Liver (tissue), 9 donors: ENCODE data around the gene CAPN7. TPM values are rescaled to one million over a fixed set of nuclear protein-coding genes. Genes with fewer than 3 reads are reported as not detected.
A peak's percentile ranks its signal among the peaks of the same experiment; 100 is the strongest.

Experiments
- DNase-seq: peaks from one replicate; pipeline ENCODE4 v3.0.0-alpha.2; 2017; ENCODE audit warnings: low spot score
- H3K27ac ChIP-seq, 2 donors: one replicate each; pipeline ENCODE4 v1.7.0; 2013; ENCODE audit warnings: inconsistent platforms in 2 of 2, low read length in 2 of 2, control low read depth in 1 of 2, low read depth in 1 of 2, mild to moderate bottlenecking in 1 of 2
- H3K27me3 ChIP-seq, 4 donors: one replicate each; pipeline versions ENCODE4 v1.6.1 to v1.7.0; 2013; ENCODE audit warnings: low read length in 3 of 4, inconsistent platforms in 1 of 4, mild to moderate bottlenecking in 1 of 4, moderate library complexity in 1 of 4; ENCODE audit not compliant: control insufficient read depth in 4 of 4, insufficient read depth in 4 of 4
- H3K36me3 ChIP-seq, 4 donors: one replicate each; pipeline versions ENCODE4 v1.6.1 to v1.7.0; 2013; ENCODE audit warnings: low read length in 3 of 4, mild to moderate bottlenecking in 3 of 4, low read depth in 1 of 4, moderate library complexity in 1 of 4; ENCODE audit not compliant: control insufficient read depth in 4 of 4, insufficient read depth in 3 of 4
- H3K4me1 ChIP-seq, 4 donors: one replicate each; pipeline versions ENCODE4 v1.6.1 to v1.7.0; 2013; ENCODE audit warnings: low read length in 3 of 4, mild to moderate bottlenecking in 3 of 4, moderate library complexity in 1 of 4; ENCODE audit not compliant: control insufficient read depth in 4 of 4, insufficient read depth in 4 of 4
- H3K4me3 ChIP-seq, 3 donors: one replicate each; pipeline versions ENCODE4 v1.6.1 to v1.7.0; 2013; ENCODE audit warnings: low read length in 3 of 3, control low read depth in 1 of 3, low read depth in 1 of 3, mild to moderate bottlenecking in 1 of 3
- H3K9ac ChIP-seq, 2 donors: one replicate each; pipeline ENCODE4 v1.7.0; 2013; ENCODE audit warnings: low read length in 2 of 2, mild to moderate bottlenecking in 2 of 2, moderate library complexity in 2 of 2, control low read depth in 1 of 2, low read depth in 1 of 2
- H3K9me3 ChIP-seq, 4 donors: one replicate each; pipeline versions ENCODE4 v1.6.1 to v1.7.0; 2013; ENCODE audit warnings: low read length in 3 of 4; ENCODE audit not compliant: control insufficient read depth in 4 of 4
- EGR1 ChIP-seq, 2 donors: IDR thresholded peaks; 2 replicates each; pipeline ENCODE4 v1.6.1; 2016 to 2018; ENCODE audit warnings: antibody characterized with exemption in 2 of 2, low read depth in 2 of 2
- FOXA1 ChIP-seq: IDR thresholded peaks from 2 replicates; pipeline ENCODE4 v1.6.1; 2016; ENCODE audit warnings: antibody characterized with exemption
- FOXA2 ChIP-seq: IDR thresholded peaks from 2 replicates; pipeline ENCODE4 v1.6.1; 2016; ENCODE audit warnings: antibody characterized with exemption
- GABPA ChIP-seq, 2 donors: IDR thresholded peaks in 1 of 2; conservative IDR thresholded peaks in 1 of 2; 2 replicates each; pipeline ENCODE4 v1.6.1; 2016; ENCODE audit warnings: antibody characterized with exemption in 2 of 2, mild to moderate bottlenecking in 1 of 2, moderate library complexity in 1 of 2
- HNF4A ChIP-seq, 2 donors: conservative IDR thresholded peaks; 2 replicates each; pipeline ENCODE4 v1.6.1; 2016; ENCODE audit warnings: antibody characterized with exemption in 2 of 2, mild to moderate bottlenecking in 2 of 2
- HNF4G ChIP-seq: IDR thresholded peaks from 2 replicates; pipeline ENCODE4 v1.6.1; 2016; ENCODE audit warnings: antibody characterized with exemption
- JUND ChIP-seq, 2 donors: IDR thresholded peaks; 2 replicates each; pipeline ENCODE4 v1.6.1; 2016; ENCODE audit warnings: antibody characterized with exemption in 2 of 2
- MAX ChIP-seq: IDR thresholded peaks from 2 replicates; pipeline ENCODE4 v1.6.1; 2016; ENCODE audit warnings: antibody characterized with exemption
- NR2F2 ChIP-seq: IDR thresholded peaks from 2 replicates; pipeline ENCODE4 v1.6.1; 2016; ENCODE audit warnings: antibody characterized with exemption
- RAD21 ChIP-seq, 2 donors: IDR thresholded peaks; 2 replicates each; pipeline ENCODE4 v1.6.1; 2016; ENCODE audit warnings: antibody characterized with exemption in 2 of 2, mild to moderate bottlenecking in 2 of 2
- REST ChIP-seq: IDR thresholded peaks from 2 replicates; pipeline ENCODE4 v1.6.1; 2016; ENCODE audit warnings: antibody characterized with exemption, mild to moderate bottlenecking
- RXRA ChIP-seq, 2 donors: IDR thresholded peaks; 2 replicates each; pipeline ENCODE4 v1.6.1; 2017 to 2018; ENCODE audit warnings: antibody characterized with exemption in 2 of 2, mild to moderate bottlenecking in 1 of 2
- SP1 ChIP-seq: IDR thresholded peaks from 2 replicates; pipeline ENCODE4 v1.6.1; 2018; ENCODE audit warnings: antibody characterized with exemption, mild to moderate bottlenecking
- TAF1 ChIP-seq: conservative IDR thresholded peaks from 2 replicates; pipeline ENCODE4 v1.6.1; 2016; ENCODE audit warnings: antibody characterized with exemption, mild to moderate bottlenecking
- YY1 ChIP-seq: IDR thresholded peaks from 2 replicates; pipeline ENCODE4 v1.6.1; 2016; ENCODE audit warnings: antibody characterized with exemption, mild to moderate bottlenecking
- ZBTB33 ChIP-seq: IDR thresholded peaks from 2 replicates; pipeline ENCODE4 v1.6.1; 2016; ENCODE audit warnings: antibody characterized with exemption
- WGBS: extraction: QIAGEN DNeasy Blood & Tissue Kit; methylation state at CpG from one replicate; pipeline ENCODE4 v1.1.7; 2013; 5-methylcytosine and 5-hydroxymethylcytosine counted together
- polyA plus RNA-seq, 2 donors: library from polyadenylated mRNA; stranded (reverse) in 1 of 2; unstranded in 1 of 2; fragments of 200-250 nt in 1 of 2; fragments of >200 nt in 1 of 2; fragmentation: Nextera tagmentation in 1 of 2; extraction: Ambion mirVana in 1 of 2; gene quantifications; one replicate each; pipeline versions ENCODE4 v1.2.1 to v1.2.3, GENCODE V29; 2013 to 2015
- total RNA-seq, 2 donors: library from RNA; depleted of rRNA; stranded (reverse); fragments of >200 nt; gene quantifications; one replicate each; pipeline ENCODE4 v1.2.3, GENCODE V29; 2014
- TF ChIP-seq, protein P1 (sequence below): IDR thresholded peaks from 2 replicates; pipeline ENCODE4 v1.6.1; 2016; ENCODE audit warnings: antibody characterized with exemption
- TF ChIP-seq, protein P2 (sequence below): fragments of 150-350 bp; IDR thresholded peaks from 2 replicates; pipeline ENCODE4 v1.5.1; 2017; ENCODE audit warnings: improper control_type of control experiment, low read depth, low read length; ENCODE audit not compliant: missing input control
- donor health status: healthy.
- donor health status: healthy.
- donor health status: healthy.
- donor health status: healthy.
- donor health status: healthy.

The CAPN7 gene
- total and polyA plus RNA-seq, 4 donors, result 9.5 to 41.9 (median 17.9) TPM

DNA sequence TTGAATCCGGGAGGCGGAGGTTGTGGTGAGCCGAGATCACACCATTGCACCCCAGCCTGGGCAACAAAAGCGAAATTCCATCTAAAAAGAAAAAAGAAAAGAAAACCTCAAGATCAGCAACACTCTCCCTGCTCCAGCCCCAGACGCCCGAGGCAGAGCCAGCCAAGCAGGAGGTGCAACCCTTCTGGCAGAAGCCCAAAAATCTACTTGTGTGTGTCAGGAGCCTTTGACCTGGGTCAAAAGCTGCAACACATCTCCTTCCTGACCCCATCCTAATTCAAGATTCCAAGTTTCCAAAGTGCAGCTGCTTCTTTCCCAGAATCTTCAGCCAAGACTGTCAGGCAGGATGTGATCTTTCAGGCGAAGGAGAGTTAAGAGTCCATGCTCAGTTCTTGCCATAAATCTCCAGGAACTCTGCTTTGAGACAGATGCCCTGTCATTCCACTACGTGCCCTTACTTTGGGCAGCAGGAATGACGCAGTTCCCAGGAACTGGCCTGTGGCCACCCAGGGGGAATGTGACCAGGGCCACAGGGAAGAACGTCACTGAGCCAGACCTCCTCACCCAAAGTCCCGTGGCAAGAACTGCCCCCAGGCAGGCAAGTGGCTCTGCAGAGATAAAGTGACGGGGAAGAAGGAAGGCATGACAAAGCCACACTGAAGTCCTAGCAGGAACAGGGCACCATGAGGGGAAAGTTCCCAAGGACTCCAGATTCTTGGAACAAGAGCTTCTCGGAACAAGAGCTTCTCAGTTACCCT, 86.9 kb downstream of the CAPN7 start:
- no peaks in the 10 kb centered on the region for H3K9me3 ChIP-seq
- H3K4me3 ChIP-seq, result no peak overlapping the region
- no peak for DNase-seq
- H3K9ac ChIP-seq, result no peak overlapping the region
- H3K27ac ChIP-seq, result peak overlapping the region; percentile 5 to 53
- WGBS, result 48% methylated on average over 13 of the region's 13 CpGs
- H3K4me1 ChIP-seq, result peaks cover 0 to 11% (median 8%) of the 10 kb centered on the region in 4 donors
- H3K27me3 ChIP-seq, result no peaks in the 10 kb centered on the region
- no peaks in the 10 kb centered on the region for H3K36me3 ChIP-seq
- TF ChIP-seq EGR1 (IDR thresholded peaks at IDR 0.05; ENCODE audit: low read depth in 2 of 2) (no peak), REST (peak; percentile 80), JUND (IDR thresholded peaks at IDR 0.05) (no peak), FOXA2 (no peak), RXRA (IDR thresholded peaks at IDR 0.05) (peak; percentile 75 to 83), HNF4G (no peak), HNF4A (conservative IDR thresholded peaks at IDR 0.05) (peak; percentile 45 to 53), GABPA (IDR thresholded peaks at IDR 0.05 in 1 of 2, conservative IDR thresholded peaks at IDR 0.05 in 1 of 2) (peak in 1 of 2 donors; percentile 13), FOXA1 (no peak), TAF1 (no peak), SP1 (peak; percentile 79), RAD21 (IDR thresholded peaks at IDR 0.05) (peak in 1 of 2 donors; percentile 40), NR2F2 (peak; percentile 100), MAX (peak; percentile 37), ZBTB33 (no peak), YY1 (no peak)
- TF ChIP-seq, protein P1, sequence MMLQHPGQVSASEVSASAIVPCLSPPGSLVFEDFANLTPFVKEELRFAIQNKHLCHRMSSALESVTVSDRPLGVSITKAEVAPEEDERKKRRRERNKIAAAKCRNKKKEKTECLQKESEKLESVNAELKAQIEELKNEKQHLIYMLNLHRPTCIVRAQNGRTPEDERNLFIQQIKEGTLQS, result peak; percentile 31
- TF ChIP-seq, protein P2, sequence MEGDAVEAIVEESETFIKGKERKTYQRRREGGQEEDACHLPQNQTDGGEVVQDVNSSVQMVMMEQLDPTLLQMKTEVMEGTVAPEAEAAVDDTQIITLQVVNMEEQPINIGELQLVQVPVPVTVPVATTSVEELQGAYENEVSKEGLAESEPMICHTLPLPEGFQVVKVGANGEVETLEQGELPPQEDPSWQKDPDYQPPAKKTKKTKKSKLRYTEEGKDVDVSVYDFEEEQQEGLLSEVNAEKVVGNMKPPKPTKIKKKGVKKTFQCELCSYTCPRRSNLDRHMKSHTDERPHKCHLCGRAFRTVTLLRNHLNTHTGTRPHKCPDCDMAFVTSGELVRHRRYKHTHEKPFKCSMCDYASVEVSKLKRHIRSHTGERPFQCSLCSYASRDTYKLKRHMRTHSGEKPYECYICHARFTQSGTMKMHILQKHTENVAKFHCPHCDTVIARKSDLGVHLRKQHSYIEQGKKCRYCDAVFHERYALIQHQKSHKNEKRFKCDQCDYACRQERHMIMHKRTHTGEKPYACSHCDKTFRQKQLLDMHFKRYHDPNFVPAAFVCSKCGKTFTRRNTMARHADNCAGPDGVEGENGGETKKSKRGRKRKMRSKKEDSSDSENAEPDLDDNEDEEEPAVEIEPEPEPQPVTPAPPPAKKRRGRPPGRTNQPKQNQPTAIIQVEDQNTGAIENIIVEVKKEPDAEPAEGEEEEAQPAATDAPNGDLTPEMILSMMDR, result no peak
